K562 (cell line): ENCODE data around the gene ADAM19. TPM values are rescaled to one million over a fixed set of nuclear protein-coding genes. Genes with fewer than 3 reads are reported as not detected.

Experiments
- ATAC-seq: fragments of 200-7000 bp; cut with Tn5 transposase; 3 replicates; pipeline ENCODE4 v1.9.1; 2020; ENCODE audit warnings: moderate library complexity
- BruUV-seq: library from RNA; stranded (reverse); fragments of 400-500 nt; replicated peaks from 2 replicates; lab custom pipeline; 2021; lab: Mats Ljungman, UMichigan
- CTCF ChIA-PET: fragments of 300-600 bp; formaldehyde crosslinking; extraction: SDS; loops from one replicate; lab custom pipeline; 2021; ENCODE audit warnings: low intra/inter-chr PET ratio; lab: Yijun Ruan, JAX
- POLR2A ChIA-PET: fragments of 300-600, 350-650 bp; sonication (Branson Sonifier 250); formaldehyde crosslinking; extraction: SDS; loops from one replicate; lab custom pipeline; 2021; ENCODE audit warnings: antibody characterized with exemption, inconsistent platforms; lab: Yijun Ruan, JAX
- DNase-seq, 4 experiments: peaks; one replicate each; pipeline versions ENCODE4 v3.0.0 to v3.0.0-alpha.2; 2011 to 2018; ENCODE audit warnings: low spot score in 3 of 4, mixed read lengths in 3 of 4; ENCODE audit errors: extremely low read depth in 1 of 4
- FAIRE-seq: peaks from 2 replicates; lab custom pipeline; 2011; peaks lifted over from hg19 to GRCh38; lab: Jason Lieb, UNC
- H2AFZ ChIP-seq: 2 replicates; pipeline ENCODE4 v1.6.0; 2011; ENCODE audit warnings: low read depth, low read length, control low read depth, inconsistent platforms
- H3K27ac ChIP-seq: fragments of 200-600 bp; 3 replicates; pipeline ENCODE4 v1.8.0; 2011; ENCODE audit warnings: low read depth, mild to moderate bottlenecking, control low read depth, inconsistent platforms, low read length, moderate library complexity, mixed read lengths; ENCODE audit errors: extremely low read depth
- H3K27me3 ChIP-seq, 2 experiments: fragments of 300-600 bp in 1 of 2; 2 replicates in 1 of 2; 3 replicates in 1 of 2; pipeline versions ENCODE4 v1.6.0 to v1.8.0; 2011; ENCODE audit warnings: inconsistent platforms in 2 of 2, low read length in 2 of 2, mild to moderate bottlenecking in 1 of 2, mixed read lengths in 1 of 2, moderate library complexity in 1 of 2; ENCODE audit not compliant: control insufficient read depth in 2 of 2, insufficient read depth in 2 of 2
- H3K36me3 ChIP-seq: fragments of 300-600 bp; 3 replicates; pipeline ENCODE4 v1.8.0; 2011; ENCODE audit warnings: mild to moderate bottlenecking, low read length, inconsistent platforms; ENCODE audit not compliant: control insufficient read depth, insufficient read depth
- H3K4me1 ChIP-seq, 2 experiments: fragments of 200-600 bp in 1 of 2; replicated peaks in 1 of 2; 2 replicates in 1 of 2; 3 replicates in 1 of 2; pipeline versions ENCODE4 v1.5.1 to v1.8.0; 2011; ENCODE audit warnings: inconsistent platforms in 2 of 2, low read length in 2 of 2, mild to moderate bottlenecking in 1 of 2, mixed read lengths in 1 of 2, moderate library complexity in 1 of 2; ENCODE audit not compliant: control insufficient read depth in 2 of 2, insufficient read depth in 2 of 2
- H3K4me2 ChIP-seq: 2 replicates; pipeline ENCODE4 v1.6.1; 2011; ENCODE audit warnings: low read length, control low read depth, inconsistent platforms, mixed read lengths; ENCODE audit not compliant: insufficient read depth
- H3K4me3 ChIP-seq: fragments of 200-600 bp; sonication (generic), shearing (Covaris generic); 2 replicates; pipeline ENCODE4 v1.5.1; 2016; ENCODE audit warnings: control low read depth, inconsistent platforms
- H3K79me2 ChIP-seq: fragments of 200-600 bp; 3 replicates; pipeline ENCODE4 v1.8.0; 2011; ENCODE audit warnings: low read length, inconsistent platforms; ENCODE audit not compliant: control insufficient read depth, insufficient read depth
- H3K9ac ChIP-seq, 2 experiments: 2 replicates each; pipeline versions ENCODE4 v1.6.0 to v1.6.1; 2011; ENCODE audit warnings: low read depth in 2 of 2, low read length in 2 of 2, control low read depth in 1 of 2, inconsistent platforms in 1 of 2, mild to moderate bottlenecking in 1 of 2, mixed read lengths in 1 of 2; ENCODE audit not compliant: insufficient read depth in 1 of 2
- H3K9me1 ChIP-seq: one replicate; pipeline ENCODE4 v1.6.0; 2011; ENCODE audit warnings: inconsistent platforms, mild to moderate bottlenecking, low read length, moderate library complexity; ENCODE audit not compliant: control insufficient read depth, insufficient read depth
- H3K9me3 ChIP-seq: replicated peaks from 2 replicates; pipeline ENCODE4 v1.5.1; 2011; ENCODE audit warnings: low read depth, low read length, inconsistent platforms; ENCODE audit not compliant: control insufficient read depth, insufficient read depth
- H4K20me1 ChIP-seq: replicated peaks from 2 replicates; pipeline ENCODE4 v1.6.1; 2011; ENCODE audit warnings: low read length, inconsistent platforms, mixed read lengths; ENCODE audit not compliant: control insufficient read depth, insufficient read depth
- CHD4 ChIP-seq: fragments of 200-600 bp; sonication (generic); IDR thresholded peaks from 3 replicates; pipeline ENCODE4 v1.6.1; 2012; ENCODE audit warnings: low read depth, mild to moderate bottlenecking, mixed read lengths, low read length, inconsistent platforms; ENCODE audit not compliant: insufficient read depth, insufficient replicate concordance, poor library complexity, severe bottlenecking
- ETV5 ChIP-seq: sonication (generic); formaldehyde crosslinking; IDR thresholded peaks from 2 replicates; pipeline ENCODE4 v1.4.0; 2020; ENCODE audit warnings: low read depth, mild to moderate bottlenecking, missing genetic modification reagents
- GABPB2 ChIP-seq: fragments of 250-450 bp; sonication (Bioruptor Pico); conservative IDR thresholded peaks from 2 replicates; pipeline ENCODE4 v1.5.1; 2021; ENCODE audit warnings: mild to moderate bottlenecking
- HDAC2 ChIP-seq: fragments of 450-650 bp; IDR thresholded peaks from 2 replicates; pipeline ENCODE4 v1.6.1; 2016; ENCODE audit warnings: mild to moderate bottlenecking
- MLX ChIP-seq, 2 experiments: fragments of 450-650 bp in 1 of 2; sonication (generic) in 1 of 2; formaldehyde crosslinking; conservative IDR thresholded peaks; 2 replicates each; pipeline versions ENCODE4 v1.4.0 to v1.8.1; 2020 to 2022; ENCODE audit warnings: mild to moderate bottlenecking in 1 of 2, missing genetic modification reagents in 1 of 2
- WHSC1 ChIP-seq: IDR thresholded peaks from one replicate; pipeline ENCODE4 v1.6.1; 2012; ENCODE audit warnings: low read length, control low read depth, inconsistent platforms
- ZNF644 ChIP-seq: fragments of 200-800 bp; sonication (Bioruptor generic); IDR thresholded peaks from 2 replicates; pipeline ENCODE4 v1.6.1; 2016; ENCODE audit warnings: low read depth, missing genetic modification characterization, missing compliant biosample characterization
- WGBS: fragments of 100-300 bp; shearing (Covaris generic); methylation state at CpG from one replicate; pipeline ENCODE4 v1.1.6; 2016; ENCODE audit warnings: low coverage, mixed read lengths; ENCODE audit not compliant: insufficient coverage; ENCODE audit errors: missing lambda C conversion rate; 5-methylcytosine and 5-hydroxymethylcytosine counted together
- in situ Hi-C: fragments of 300-500 bp; cut with MboI; formaldehyde crosslinking; loops from 4 replicates; pipeline ENCODE4 v1.15.0; 2018; ENCODE audit warnings: inconsistent platforms, mixed read lengths
- intact Hi-C: fragments of 100-400 bp; cut with micrococcal nuclease; formaldehyde crosslinking; loops from 2 replicates; pipeline ENCODE4 v1.14.2; 2022
- polyA plus RNA-seq, 8 experiments: library from polyadenylated mRNA; depleted of rRNA in 4 of 8; stranded (reverse) in 5 of 8; unstranded in 3 of 8; fragments of >200 nt; fragmentation: Nextera tagmentation in 2 of 8; fragmentation: Illumina TruSeq in 1 of 8; extraction: Ambion mirVana in 2 of 8; extraction: Trizol in 1 of 8; gene quantifications; 2 replicates each; pipeline versions ENCODE4 v1.2.1 to v1.2.3, GENCODE V29; 2011 to 2014; ENCODE audit warnings: inconsistent platforms in 1 of 8, missing spikeins in 1 of 8
- total RNA-seq, 7 experiments: library from RNA; depleted of rRNA in 6 of 7; stranded (reverse); fragments of >200 nt in 6 of 7; fragmentation: Illumina TruSeq in 2 of 7; extraction: Trizol in 2 of 7; gene quantifications; 2 replicates each; pipeline versions ENCODE4 v1.2.1 to v1.2.3, GENCODE V29; 2011 to 2021; ENCODE audit warnings: low replicate concordance in 1 of 7

ADAM19 gene
- total and polyA plus RNA-seq, 9 of the 15 experiments (the other 6 are each of a cell fraction or from before 2014, with no cell fraction given): 0.11 to 1.1 (median 0.43) TPM

GRCh38 chr5:157457391-157457790 is 118.2 kb downstream of the ADAM19 start:
- POLR2A ChIA-PET: no interaction called here
- Histone ChIP-seq H3K79me2 (no peaks in the 10 kb centered on the region), H3K36me3 (no peaks in the 10 kb centered on the region), H3K9me1 (no peaks in the 10 kb centered on the region), H3K4me1 (peaks cover 0 to 7% of the 10 kb centered on the region in 2 experiments; a peak in 1 of 5 replicates), H3K4me3 (no peak overlapping the region), H3K4me2 (no peak overlapping the region), H3K9me3 (no peaks in the 10 kb centered on the region), H3K9ac (no peak overlapping the region), H2AFZ (no peak overlapping the region), H3K27ac (no peak overlapping the region), H4K20me1 (no peaks in the 10 kb centered on the region), H3K27me3 (peaks cover 29 to 45% of the 10 kb centered on the region in 2 experiments)
- DNase-seq (no peak), FAIRE-seq (no peak), ATAC-seq (no peak)
- BruUV-seq: no TSS peak
- in situ Hi-C loops (no loop called here), intact Hi-C loops (no loop called here)
- 4% methylated on average over 5 of the region's 5 CpGs for WGBS
- CTCF ChIA-PET: no interaction called here
- TF ChIP-seq CHD4 (no peak), GABPB2 (CRISPR knock-in tag) (no peak), ETV5 (CRISPR knock-in tag) (no peak), HDAC2 (no peak), WHSC1 (no peak), ZNF644 (no peak), MLX (CRISPR knock-in tag; conservative IDR thresholded peaks at IDR 0.05) (no peak)
